Measurements from ENCODE around the gene RAB11A.

Gene RAB11A

DNA sequence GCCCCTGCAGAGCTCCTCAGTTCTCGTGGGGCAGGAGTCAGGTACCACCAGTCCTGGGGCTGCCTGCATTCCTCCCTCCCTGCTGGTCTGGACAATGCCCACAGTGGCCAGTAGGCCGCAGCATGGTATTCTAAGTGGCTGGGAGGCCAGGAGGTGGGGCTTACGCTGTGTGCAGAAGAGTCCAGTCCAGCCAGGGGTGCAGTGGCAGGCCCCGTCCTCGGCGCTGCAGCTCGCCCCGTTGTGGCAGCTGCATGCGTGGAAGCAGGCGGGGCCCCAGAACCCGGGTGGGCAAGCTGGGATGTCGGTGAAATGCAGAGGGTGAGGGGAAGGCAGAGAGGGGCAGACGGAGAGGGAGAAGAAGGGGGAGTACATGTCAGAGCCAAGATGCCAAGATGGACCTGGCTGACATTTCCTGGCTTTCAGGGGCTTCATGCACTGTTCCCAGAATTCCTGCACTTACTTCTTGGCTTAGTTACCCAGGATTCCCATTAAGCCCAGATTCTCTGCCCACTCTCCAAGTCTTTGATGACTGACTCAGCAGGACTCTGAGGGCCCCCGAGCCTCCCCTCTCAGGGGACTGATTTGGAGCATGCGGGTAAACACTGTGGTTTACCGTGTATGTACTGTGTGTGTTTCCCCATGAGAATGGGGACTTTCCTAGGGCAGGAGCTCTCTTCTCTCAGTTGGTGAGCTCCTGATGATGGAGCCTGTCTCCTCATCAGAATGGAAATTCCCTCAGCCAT lies 47.5 kb downstream of the RAB11A start:
- no peaks in the 10 kb centered on the region for H3K9me3 ChIP-seq
- TF ChIP-seq, protein P1, sequence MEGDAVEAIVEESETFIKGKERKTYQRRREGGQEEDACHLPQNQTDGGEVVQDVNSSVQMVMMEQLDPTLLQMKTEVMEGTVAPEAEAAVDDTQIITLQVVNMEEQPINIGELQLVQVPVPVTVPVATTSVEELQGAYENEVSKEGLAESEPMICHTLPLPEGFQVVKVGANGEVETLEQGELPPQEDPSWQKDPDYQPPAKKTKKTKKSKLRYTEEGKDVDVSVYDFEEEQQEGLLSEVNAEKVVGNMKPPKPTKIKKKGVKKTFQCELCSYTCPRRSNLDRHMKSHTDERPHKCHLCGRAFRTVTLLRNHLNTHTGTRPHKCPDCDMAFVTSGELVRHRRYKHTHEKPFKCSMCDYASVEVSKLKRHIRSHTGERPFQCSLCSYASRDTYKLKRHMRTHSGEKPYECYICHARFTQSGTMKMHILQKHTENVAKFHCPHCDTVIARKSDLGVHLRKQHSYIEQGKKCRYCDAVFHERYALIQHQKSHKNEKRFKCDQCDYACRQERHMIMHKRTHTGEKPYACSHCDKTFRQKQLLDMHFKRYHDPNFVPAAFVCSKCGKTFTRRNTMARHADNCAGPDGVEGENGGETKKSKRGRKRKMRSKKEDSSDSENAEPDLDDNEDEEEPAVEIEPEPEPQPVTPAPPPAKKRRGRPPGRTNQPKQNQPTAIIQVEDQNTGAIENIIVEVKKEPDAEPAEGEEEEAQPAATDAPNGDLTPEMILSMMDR (IDR thresholded peaks at IDR 0.05), result no peak
- no peak overlapping the region for H3K4me3 ChIP-seq (ENCODE audit: low read depth in 1 of 2, low read length in 1 of 2)
- no peaks in the 10 kb centered on the region for H3K27me3 ChIP-seq
- no peak overlapping the region for H3K27ac ChIP-seq
- H3K4me1 ChIP-seq (ENCODE audit: control insufficient read depth in 1 of 2, insufficient read depth in 1 of 2, low read depth in 1 of 2, low read length in 1 of 2), result no peaks in the 10 kb centered on the region
- H3K36me3 ChIP-seq, result peaks cover 12% of the 10 kb centered on the region

DNA sequence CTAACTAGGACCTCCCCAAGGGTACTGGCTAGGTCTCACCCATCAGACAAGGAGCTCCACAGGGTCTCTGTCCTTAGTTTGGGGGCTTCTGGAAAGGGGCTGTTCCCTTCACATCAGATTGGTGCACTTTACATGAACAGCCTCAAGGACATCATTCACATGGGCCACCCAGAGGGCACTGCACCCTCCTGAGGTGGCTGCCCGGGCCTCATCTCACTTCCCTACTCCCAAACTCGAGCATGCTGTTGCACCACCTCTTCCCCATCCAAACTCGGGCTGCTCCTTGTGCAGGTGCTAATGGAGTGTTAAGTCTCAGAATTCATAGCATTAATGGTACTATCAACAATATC lies 48.1 kb downstream of the RAB11A start:
- TF ChIP-seq, protein P1 (IDR thresholded peaks at IDR 0.05), result no peak
- Histone ChIP-seq H3K9me3 (no peaks in the 10 kb centered on the region), H3K36me3 (peaks cover 6% of the 10 kb centered on the region), H3K4me3 (ENCODE audit: low read depth in 1 of 2, low read length in 1 of 2) (no peak overlapping the region), H3K4me1 (ENCODE audit: control insufficient read depth in 1 of 2, insufficient read depth in 1 of 2, low read depth in 1 of 2, low read length in 1 of 2) (no peaks in the 10 kb centered on the region), H3K27ac (no peak overlapping the region), H3K27me3 (no peaks in the 10 kb centered on the region)

DNA sequence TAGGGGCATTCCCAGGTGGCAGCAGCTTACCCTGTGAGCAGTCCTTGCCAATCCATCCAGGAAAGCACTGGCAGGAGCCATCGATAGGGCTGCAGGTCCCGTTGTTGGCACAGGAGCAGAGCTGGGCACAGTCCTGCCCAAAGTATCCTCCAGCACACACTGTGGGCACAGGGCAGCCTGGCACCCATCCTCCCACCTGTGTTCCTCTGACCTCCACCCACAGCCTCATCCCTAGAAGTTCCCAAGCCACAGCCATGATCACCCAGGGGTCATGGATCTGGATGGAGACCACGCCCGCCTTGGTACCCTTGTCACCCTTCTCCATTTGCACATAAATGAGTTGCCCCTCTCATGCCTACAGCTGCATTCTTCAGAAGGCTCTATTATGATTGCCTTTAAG lies 48.6 kb downstream of the RAB11A start:
- no peaks in the 10 kb centered on the region for H3K27me3 ChIP-seq
- no peaks in the 10 kb centered on the region for H3K9me3 ChIP-seq
- H3K4me3 ChIP-seq (ENCODE audit: low read depth in 1 of 2, low read length in 1 of 2), result no peak overlapping the region
- TF ChIP-seq, protein P1 (IDR thresholded peaks at IDR 0.05), result no peak
- H3K4me1 ChIP-seq (ENCODE audit: control insufficient read depth in 1 of 2, insufficient read depth in 1 of 2, low read depth in 1 of 2, low read length in 1 of 2), result no peaks in the 10 kb centered on the region
- H3K36me3 ChIP-seq, result peaks cover under 1% of the 10 kb centered on the region
- H3K27ac ChIP-seq, result no peak overlapping the region

DNA sequence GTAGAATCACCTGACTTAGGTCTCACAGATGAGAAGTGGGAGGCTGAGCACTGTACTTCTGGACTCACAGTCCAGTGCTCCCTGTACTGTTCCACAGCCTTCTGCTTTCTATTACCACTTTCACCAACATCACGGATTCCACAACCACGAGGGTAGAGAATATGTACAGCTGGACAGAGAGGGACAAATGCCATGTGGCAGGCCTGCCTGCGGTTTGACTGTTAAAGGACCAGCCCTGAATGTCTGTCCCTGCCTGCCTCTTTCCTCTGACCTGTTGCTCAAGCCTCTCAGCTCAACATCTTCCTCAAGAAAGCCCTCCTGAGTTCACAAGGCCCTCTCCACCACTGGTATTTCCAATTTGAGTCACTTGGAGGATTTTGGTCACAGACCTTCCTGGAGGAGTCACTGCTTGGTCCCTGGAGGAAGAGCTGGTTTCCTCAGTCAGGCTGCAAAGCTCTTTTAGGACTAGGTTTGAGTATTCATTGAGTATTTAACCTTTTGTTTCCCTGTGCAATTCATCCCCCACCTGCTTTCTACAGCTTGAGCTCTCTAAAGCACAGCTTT lies 49.1 kb downstream of the RAB11A start:
- TF ChIP-seq, protein P1 (IDR thresholded peaks at IDR 0.05), result no peak
- H3K4me3 ChIP-seq (ENCODE audit: low read depth in 1 of 2, low read length in 1 of 2), result no peak overlapping the region
- no peaks in the 10 kb centered on the region for H3K9me3 ChIP-seq
- no peak overlapping the region for H3K27ac ChIP-seq
- no peaks in the 10 kb centered on the region for H3K4me1 ChIP-seq (ENCODE audit: control insufficient read depth in 1 of 2, insufficient read depth in 1 of 2, low read depth in 1 of 2, low read length in 1 of 2)
- H3K36me3 ChIP-seq, result no peaks in the 10 kb centered on the region
- H3K27me3 ChIP-seq, result no peaks in the 10 kb centered on the region

DNA sequence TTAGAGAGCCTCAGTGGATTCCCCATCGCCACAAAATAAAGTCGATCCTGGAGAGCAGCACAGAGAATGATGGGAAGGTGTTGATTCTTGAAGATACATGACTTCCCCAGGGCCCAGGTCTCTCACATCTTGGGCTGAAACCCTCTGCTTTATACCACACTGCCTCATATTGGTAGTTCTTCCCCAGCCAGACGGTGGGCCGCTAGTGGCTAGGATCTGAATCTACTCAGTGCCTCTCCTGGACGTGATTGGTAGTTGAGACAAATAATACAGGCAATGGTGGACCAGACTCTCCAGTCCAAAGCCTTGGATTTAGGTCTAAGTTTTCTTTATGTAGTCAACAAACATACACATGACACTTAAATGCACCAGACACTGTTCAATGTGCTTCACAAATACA lies 49.7 kb downstream of the RAB11A start:
- no peaks in the 10 kb centered on the region for H3K27me3 ChIP-seq
- H3K27ac ChIP-seq, result no peak overlapping the region
- TF ChIP-seq, protein P1 (IDR thresholded peaks at IDR 0.05), result no peak
- no peak overlapping the region for H3K4me3 ChIP-seq (ENCODE audit: low read depth in 1 of 2, low read length in 1 of 2)
- H3K9me3 ChIP-seq, result no peaks in the 10 kb centered on the region
- no peaks in the 10 kb centered on the region for H3K4me1 ChIP-seq (ENCODE audit: control insufficient read depth in 1 of 2, insufficient read depth in 1 of 2, low read depth in 1 of 2, low read length in 1 of 2)
- H3K36me3 ChIP-seq, result no peaks in the 10 kb centered on the region
